HepG2 (cell line): ENCODE data around the gene REM2. TPM values are rescaled to one million over a fixed set of nuclear protein-coding genes. Genes with fewer than 3 reads are reported as not detected.

Experiments
- CHCHD3 ChIP-seq: sonication (generic); formaldehyde crosslinking; IDR thresholded peaks from 2 replicates; pipeline ENCODE4 v1.8.0; 2022; ENCODE audit warnings: mild to moderate bottlenecking, missing genetic modification reagents, moderate library complexity
- CREB1 ChIP-seq, 2 experiments: fragments of 450-650 bp in 1 of 2; IDR thresholded peaks; 2 replicates each; pipeline ENCODE4 v1.6.1; 2016 to 2017; ENCODE audit warnings: control low read depth in 1 of 2, mild to moderate bottlenecking in 1 of 2, missing compliant biosample characterization in 1 of 2, missing genetic modification characterization in 1 of 2
- PAWR ChIP-seq: sonication (generic); formaldehyde crosslinking; IDR thresholded peaks from 2 replicates; pipeline ENCODE4 v1.4.0; 2020; ENCODE audit warnings: missing genetic modification reagents, mild to moderate bottlenecking, borderline replicate concordance
- RBM22 ChIP-seq: fragments of 200-400 bp; formaldehyde crosslinking; optimal IDR thresholded peaks from 2 replicates; pipeline ENCODE3; 2017; ENCODE audit warnings: mild to moderate bottlenecking, low read length, moderate library complexity
- SP4 ChIP-seq: sonication (generic); formaldehyde crosslinking; IDR thresholded peaks from 2 replicates; pipeline ENCODE4 v1.8.1; 2023; ENCODE audit warnings: mild to moderate bottlenecking, missing genetic modification reagents
- UBTF ChIP-seq: sonication (generic); formaldehyde crosslinking; IDR thresholded peaks from 2 replicates; pipeline ENCODE4 v1.4.0; 2020; ENCODE audit warnings: mild to moderate bottlenecking, missing genetic modification reagents
- ZBTB26 ChIP-seq: IDR thresholded peaks from 2 replicates; pipeline ENCODE4 v1.6.1; 2016; ENCODE audit warnings: missing compliant biosample characterization, missing genetic modification reagents, borderline replicate concordance
- ZNF232 ChIP-seq: sonication (generic); formaldehyde crosslinking; IDR thresholded peaks from 2 replicates; pipeline ENCODE4 v1.4.0; 2020; ENCODE audit warnings: missing genetic modification reagents, borderline replicate concordance
- ZNF24 ChIP-seq: fragments of 450-650 bp; IDR thresholded peaks from 2 replicates; pipeline ENCODE4 v1.6.1; 2017; ENCODE audit warnings: antibody characterized with exemption, mild to moderate bottlenecking
- ZNF275 ChIP-seq: sonication (generic); formaldehyde crosslinking; IDR thresholded peaks from 2 replicates; pipeline ENCODE4 v1.8.0; 2022; ENCODE audit warnings: missing genetic modification reagents, mild to moderate bottlenecking, inconsistent platforms, borderline replicate concordance
- ZNF430 ChIP-seq: sonication (generic); formaldehyde crosslinking; IDR thresholded peaks from 2 replicates; pipeline ENCODE4 v1.9.0; 2021; ENCODE audit warnings: mild to moderate bottlenecking, missing genetic modification reagents
- ZNF605 ChIP-seq: sonication (generic); formaldehyde crosslinking; IDR thresholded peaks from 2 replicates; pipeline ENCODE4 v1.8.0; 2022; ENCODE audit warnings: mild to moderate bottlenecking, missing genetic modification reagents
- ZNF674 ChIP-seq: sonication (generic); formaldehyde crosslinking; IDR thresholded peaks from 2 replicates; pipeline ENCODE4 v1.5.0; 2020; ENCODE audit warnings: low read depth, mild to moderate bottlenecking, missing genetic modification reagents
- polyA plus RNA-seq, 8 experiments: library from polyadenylated mRNA; depleted of rRNA in 3 of 8; stranded (reverse) in 7 of 8; unstranded in 1 of 8; fragments of >200 nt; fragmentation: Illumina TruSeq in 4 of 8; extraction: Trizol in 4 of 8; gene quantifications; 2 replicates each; pipeline versions ENCODE4 v1.2.1 to v1.2.3, GENCODE V29; 2011 to 2016; ENCODE audit warnings: low read depth in 4 of 8, missing spikeins in 1 of 8, mixed read lengths in 1 of 8; ENCODE audit not compliant: insufficient read depth in 1 of 8
- total RNA-seq, 5 experiments: library from RNA; depleted of rRNA; stranded (reverse); fragments of >200 nt; fragmentation: Illumina TruSeq; extraction: Trizol; gene quantifications; 2 replicates each; pipeline ENCODE4 v1.2.3, GENCODE V29; 2016; ENCODE audit warnings: low read depth in 1 of 5
- TF ChIP-seq, protein P1 (sequence below): sonication (generic); formaldehyde crosslinking; IDR thresholded peaks from 2 replicates; pipeline ENCODE4 v1.4.0; 2020; ENCODE audit warnings: mild to moderate bottlenecking, missing genetic modification reagents

Gene REM2
- total and polyA plus RNA-seq, 2 of the 13 experiments (the other 11 are each of a cell fraction or from before 2014, with no cell fraction given): 0.20 TPM; not detected in 1

- no peak for TF ChIP-seq ZNF430
- TF ChIP-seq RBM22: no peak
- TF ChIP-seq, protein P1, sequence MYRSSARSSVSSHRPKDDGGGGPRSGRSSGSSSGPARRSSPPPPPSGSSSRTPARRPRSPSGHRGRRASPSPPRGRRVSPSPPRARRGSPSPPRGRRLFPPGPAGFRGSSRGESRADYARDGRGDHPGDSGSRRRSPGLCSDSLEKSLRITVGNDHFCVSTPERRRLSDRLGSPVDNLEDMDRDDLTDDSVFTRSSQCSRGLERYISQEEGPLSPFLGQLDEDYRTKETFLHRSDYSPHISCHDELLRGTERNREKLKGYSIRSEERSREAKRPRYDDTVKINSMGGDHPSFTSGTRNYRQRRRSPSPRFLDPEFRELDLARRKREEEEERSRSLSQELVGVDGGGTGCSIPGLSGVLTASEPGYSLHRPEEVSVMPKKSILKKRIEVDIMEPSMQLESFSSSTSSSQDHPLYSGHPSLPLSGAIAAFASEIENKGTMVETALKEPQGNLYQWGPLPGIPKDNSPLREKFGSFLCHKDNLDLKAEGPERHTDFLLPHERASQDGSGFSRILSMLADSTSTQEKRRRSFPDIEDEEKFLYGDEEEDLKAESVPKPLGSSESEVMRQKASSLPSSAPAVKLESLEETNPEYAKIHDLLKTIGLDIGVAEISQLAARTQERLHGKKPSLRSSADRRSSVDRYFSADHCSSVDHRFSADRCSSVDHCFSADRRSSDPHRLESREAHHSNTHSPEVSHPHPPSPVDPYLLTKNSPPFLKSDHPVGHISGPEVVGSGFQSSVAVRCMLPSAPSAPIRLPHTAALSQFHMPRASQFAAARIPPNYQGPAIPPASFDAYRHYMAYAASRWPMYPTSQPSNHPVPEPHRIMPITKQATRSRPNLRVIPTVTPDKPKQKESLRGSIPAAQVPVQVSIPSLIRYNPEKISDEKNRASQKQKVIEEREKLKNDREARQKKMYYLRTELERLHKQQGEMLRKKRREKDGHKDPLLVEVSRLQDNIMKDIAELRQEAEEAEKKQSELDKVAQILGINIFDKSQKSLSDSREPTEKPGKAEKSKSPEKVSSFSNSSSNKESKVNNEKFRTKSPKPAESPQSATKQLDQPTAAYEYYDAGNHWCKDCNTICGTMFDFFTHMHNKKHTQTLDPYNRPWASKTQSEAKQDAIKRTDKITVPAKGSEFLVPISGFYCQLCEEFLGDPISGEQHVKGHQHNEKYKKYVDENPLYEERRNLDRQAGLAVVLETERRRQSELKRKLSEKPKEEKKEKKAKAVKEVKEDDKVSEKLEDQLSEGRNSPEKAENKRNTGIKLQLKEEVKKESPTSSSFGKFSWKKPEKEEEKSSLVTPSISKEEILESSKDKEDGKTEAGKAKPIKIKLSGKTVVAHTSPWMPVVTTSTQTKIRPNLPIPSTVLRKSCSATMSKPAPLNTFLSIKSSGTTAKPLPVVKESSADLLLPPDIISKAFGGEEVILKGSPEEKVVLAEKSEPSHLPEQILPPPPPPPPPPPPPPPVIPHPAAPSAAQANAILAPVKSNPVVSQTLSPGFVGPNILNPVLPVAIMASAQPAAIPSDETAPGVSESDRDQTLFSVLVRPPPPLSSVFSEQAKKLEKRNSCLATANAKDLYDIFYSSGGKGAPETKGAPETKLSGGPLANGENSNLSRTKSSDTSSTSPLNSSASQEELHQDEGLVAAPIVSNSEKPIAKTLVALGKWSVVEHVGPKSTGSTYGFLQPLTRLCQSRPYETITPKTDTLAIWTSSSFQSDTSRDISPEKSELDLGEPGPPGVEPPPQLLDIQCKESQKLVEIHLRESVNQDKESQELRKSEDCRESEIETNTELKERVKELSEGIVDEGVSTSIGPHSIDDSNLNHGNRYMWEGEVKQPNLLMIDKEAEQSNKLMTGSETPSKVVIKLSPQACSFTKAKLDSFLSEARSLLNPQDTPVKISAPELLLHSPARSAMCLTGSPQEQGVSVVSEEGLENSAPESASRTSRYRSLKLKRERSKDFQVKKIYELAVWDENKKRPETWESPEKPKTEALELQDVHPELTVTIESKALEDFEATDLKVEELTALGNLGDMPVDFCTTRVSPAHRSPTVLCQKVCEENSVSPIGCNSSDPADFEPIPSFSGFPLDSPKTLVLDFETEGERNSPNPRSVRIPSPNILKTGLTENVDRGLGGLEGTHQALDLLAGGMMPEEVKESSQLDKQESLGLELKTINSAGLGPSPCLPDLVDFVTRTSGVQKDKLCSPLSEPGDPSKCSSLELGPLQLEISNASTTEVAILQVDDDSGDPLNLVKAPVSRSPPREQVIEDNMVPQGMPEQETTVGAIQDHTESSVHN (CRISPR knock-in tag): no peak
- no peak for TF ChIP-seq ZNF275
- TF ChIP-seq CREB1 (IDR thresholded peaks at IDR 0.05): no peak
- TF ChIP-seq CREB1 (CRISPR knock-in tag; IDR thresholded peaks at IDR 0.05): no peak
- no peak for TF ChIP-seq ZNF605
- no peak for TF ChIP-seq ZNF232
- TF ChIP-seq ZBTB26 (CRISPR knock-in tag): 0 out of 2 replicates have a peak, but pooled peaks have one; percentile 32
- TF ChIP-seq ZNF674 (CRISPR knock-in tag): 0 out of 2 replicates have a peak, but pooled peaks have one; percentile 63
- no peak for TF ChIP-seq ZNF24
- TF ChIP-seq UBTF: no peak
- 0 out of 2 replicates have a peak, but pooled peaks have one; percentile 44 for TF ChIP-seq CHCHD3 (CRISPR knock-in tag)
- TF ChIP-seq SP4: peak; percentile 59; the same call in 1 of the 2 replicates
- TF ChIP-seq PAWR (CRISPR knock-in tag): no peak
These were observed 33.0 kb downstream of the REM2 start (continued) for GRCh38 chr14:22915886-22916521.
